ENCODE data around the gene ZNF106. TPM values are rescaled to one million over a fixed set of nuclear protein-coding genes. Genes with fewer than 3 reads are reported as not detected.

The ZNF106 gene
- 10 to 100 TPM in 2 of 3 donors, 1 to 10 TPM in 1; 6.8 to 30.7 (median 24.2) TPM for polyA plus RNA-seq

GRCh38 chr15:42490671-42491538, at the start of gene ZNF106:
Gene ZNF106, minus strand, starts transcription at chr15:42491141. Its CDS starts 18,852 bp downstream, at chr15:42472289.
- H3K27ac ChIP-seq (ENCODE audit: low read depth, low read length) = peak within 1 kb of the TSS; percentile 74
- WGBS, 3 donors = 0 to 1% (median 1%) methylated on average over 49 to 51 of the region's 51 CpGs

GRCh38 chr15:42533246-42533645, 42.3 kb upstream of the ZNF106 start:
- WGBS, 3 donors = 89 to 97% (median 92%) methylated on average over 1 of the region's 1 CpG

GRCh38 chr15:42528970-42529369, 38.0 kb upstream of the ZNF106 start:
- no peak overlapping the region for H3K27ac ChIP-seq (ENCODE audit: low read depth, low read length)
- 75 to 98% (median 91%) methylated on average over 3 of the region's 3 CpGs for WGBS, 3 donors

More at GRCh38 chr15:42533246-42533645, 42.3 kb upstream of the ZNF106 start:
- no peak overlapping the region for H3K27ac ChIP-seq (ENCODE audit: low read depth, low read length)

GRCh38 chr15:42523331-42523730, 32.4 kb upstream of the ZNF106 start:
- 74 to 92% (median 80%) methylated on average over 2 of the region's 2 CpGs for WGBS, 3 donors

GRCh38 chr15:42511007-42511391, 20.1 kb upstream of the ZNF106 start:
- WGBS, 3 donors = 29 to 72% (median 30%) methylated on average over 4 of the region's 4 CpGs
- peak overlapping the region; percentile 31 for H3K27ac ChIP-seq (ENCODE audit: low read depth, low read length)

More at GRCh38 chr15:42523331-42523730, 32.4 kb upstream of the ZNF106 start:
- H3K27ac ChIP-seq (ENCODE audit: low read depth, low read length) = no peak overlapping the region

GRCh38 chr15:42510258-42511006, 19.5 kb upstream of the ZNF106 start:
- WGBS, 3 donors = 82 to 86% (median 86%) methylated on average over 4 of the region's 4 CpGs

GRCh38 chr15:42508263-42508690, 17.3 kb upstream of the ZNF106 start:
- H3K27ac ChIP-seq (ENCODE audit: low read depth, low read length) = no peak overlapping the region
- WGBS, 3 donors = 44 to 60% (median 47%) methylated on average over 9 of the region's 9 CpGs

More at GRCh38 chr15:42510258-42511006, 19.5 kb upstream of the ZNF106 start:
- peak overlapping the region; percentile 31 for H3K27ac ChIP-seq (ENCODE audit: low read depth, low read length)

GRCh38 chr15:42507514-42507913, 16.6 kb upstream of the ZNF106 start:
- no peak overlapping the region for H3K27ac ChIP-seq (ENCODE audit: low read depth, low read length)
- 84 to 85% (median 85%) methylated on average over 4 of the region's 4 CpGs for WGBS, 3 donors

GRCh38 chr15:42504631-42505030, 13.7 kb upstream of the ZNF106 start:
- WGBS, 3 donors = 71 to 81% (median 76%) methylated on average over 3 of the region's 3 CpGs
- no peak overlapping the region for H3K27ac ChIP-seq (ENCODE audit: low read depth, low read length)

- WGBS, 3 donors = 76 to 87% (median 85%) methylated on average over 1 of the region's 1 CpG
- no peak overlapping the region for H3K27ac ChIP-seq (ENCODE audit: low read depth, low read length)
These were observed 12.9 kb upstream of the ZNF106 start for GRCh38 chr15:42503825-42504224.

GRCh38 chr15:42502477-42502876, 11.5 kb upstream of the ZNF106 start:
- 52 to 78% (median 77%) methylated on average over 4 of the region's 4 CpGs for WGBS, 3 donors
- H3K27ac ChIP-seq (ENCODE audit: low read depth, low read length) = no peak overlapping the region

GRCh38 chr15:42499858-42500609, 9.1 kb upstream of the ZNF106 start:
- no peak overlapping the region for H3K27ac ChIP-seq (ENCODE audit: low read depth, low read length)
- WGBS, 3 donors = 71 to 76% (median 73%) methylated on average over 12 of the region's 12 CpGs

- 67 to 81% (median 69%) methylated on average over 6 of the region's 6 CpGs for WGBS, 3 donors
- H3K27ac ChIP-seq (ENCODE audit: low read depth, low read length) = no peak overlapping the region
These were observed 7.5 kb upstream of the ZNF106 start for GRCh38 chr15:42498212-42499068.

GRCh38 chr15:42495361-42496212, 4.6 kb upstream of the ZNF106 start, which contains the start of gene SNAP23:
Gene SNAP23, plus strand, starts transcription at chr15:42495634. Its CDS starts 16,213 bp downstream, at chr15:42511847.
- 0% methylated on average over 43 of the region's 43 CpGs for WGBS, 3 donors
- peak within 1 kb of the TSS; percentile 77 for H3K27ac ChIP-seq (ENCODE audit: low read depth, low read length)

- 2 to 4% (median 3%) methylated on average over 10 of the region's 10 CpGs for WGBS, 3 donors
- peak overlapping the region; percentile 48 for H3K27ac ChIP-seq (ENCODE audit: low read depth, low read length)
These were observed 4.0 kb upstream of the ZNF106 start for GRCh38 chr15:42494998-42495360.

GRCh38 chr15:42493679-42494078, 2.7 kb upstream of the ZNF106 start:
- 42 to 97% (median 71%) methylated on average over 1 of the region's 1 CpG for WGBS, 3 donors
- H3K27ac ChIP-seq (ENCODE audit: low read depth, low read length) = no peak overlapping the region
